Gastroesophageal sphincter (tissue), 4 donors: ENCODE measurements around the gene KIAA1217. TPM values are rescaled to one million over a fixed set of nuclear protein-coding genes. Genes with fewer than 3 reads are reported as not detected.

Experiments
- ATAC-seq: fragments of 150-250 bp; one replicate; pipeline ENCODE4 v1.9.1; 2016; ENCODE audit warnings: mild to moderate bottlenecking, moderate library complexity
- H3K27ac ChIP-seq, 4 donors: fragments of 200-600 bp; sonication (generic) in 3 of 4; 1 replicate in 3 of 4; 2 replicates in 1 of 4; pipeline ENCODE4 v1.5.1; 2016 to 2019
- H3K27me3 ChIP-seq: fragments of 200-600 bp; sonication (generic); one replicate; pipeline ENCODE4 v1.5.1; 2019
- H3K36me3 ChIP-seq, 2 donors: fragments of 200-600 bp; sonication (generic); one replicate each; pipeline ENCODE4 v1.5.1; 2019; ENCODE audit warnings: control low read depth in 1 of 2
- H3K4me1 ChIP-seq, 3 donors: fragments of 200-600 bp; sonication (generic); 1 replicate in 2 of 3; 2 replicates in 1 of 3; pipeline ENCODE4 v1.5.1; 2016 to 2019; ENCODE audit warnings: control low read depth in 2 of 3
- H3K4me3 ChIP-seq, 2 donors: fragments of 200-600 bp; sonication (generic); one replicate each; pipeline ENCODE4 v1.5.1; 2019; ENCODE audit warnings: mild to moderate bottlenecking in 1 of 2, moderate library complexity in 1 of 2
- H3K9me3 ChIP-seq, 3 donors: fragments of 200-600 bp; sonication (generic); one replicate each; pipeline ENCODE4 v1.5.1; 2017 to 2019; ENCODE audit warnings: control low read depth in 2 of 3
- CTCF ChIP-seq, 4 experiments: fragments of 200-600 bp in 2 of 4; fragments of 450-650 bp in 2 of 4; sonication (generic) in 1 of 4; IDR thresholded peaks; one replicate each; pipeline ENCODE4 v1.5.1; 2017 to 2019; ENCODE audit warnings: antibody characterized with exemption in 4 of 4, mild to moderate bottlenecking in 2 of 4, moderate library complexity in 2 of 4
- EP300 ChIP-seq: sonication (generic); formaldehyde crosslinking; IDR thresholded peaks from one replicate; pipeline ENCODE4 v1.6.1; 2017; ENCODE audit warnings: antibody characterized with exemption, mild to moderate bottlenecking
- POLR2A ChIP-seq, 2 donors: fragments of 450-650 bp; IDR thresholded peaks; one replicate each; pipeline ENCODE4 v1.6.1; 2017; ENCODE audit warnings: antibody characterized with exemption in 2 of 2, mild to moderate bottlenecking in 2 of 2, moderate library complexity in 1 of 2
- POLR2AphosphoS5 ChIP-seq: sonication (generic); formaldehyde crosslinking; IDR thresholded peaks from one replicate; pipeline ENCODE4 v1.6.1; 2017; ENCODE audit warnings: antibody characterized with exemption
- WGBS, 2 donors: methylation state at CpG; one replicate each; pipeline ENCODE4 v1.1.5; 2018; ENCODE audit warnings: low coverage in 1 of 2; 5-methylcytosine and 5-hydroxymethylcytosine counted together
- total RNA-seq, 4 donors: library from RNA; depleted of rRNA; stranded (reverse); fragments of >200 nt; gene quantifications; one replicate each; pipeline ENCODE4 v1.1.0, GENCODE V29; 2016

The KIAA1217 gene
- total RNA-seq, 4 donors from 2014 or later: 9.7 to 15.3 (median 12.7) TPM

- ATAC-seq: no peak
- 67 to 83% methylated on average over 1 of the region's 1 CpG for WGBS, 2 donors
Measured at GRCh38 chr10:24247841-24248240, 38.9 kb downstream of the KIAA1217 start.

GRCh38 chr10:24249829-24250415, 41.0 kb downstream of the KIAA1217 start:
- Histone ChIP-seq H3K27me3 (no peaks in the 10 kb centered on the region), H3K36me3 (no peaks in the 10 kb centered on the region), H3K4me3 (no peak overlapping the region), H3K27ac (no peak overlapping the region), H3K4me1 (no peaks in the 10 kb centered on the region), H3K9me3 (no peaks in the 10 kb centered on the region)
- 75% methylated on average over 7 of the region's 9 CpGs; no CpG with 5 or more reads in 1 of the 2 donors for WGBS, 2 donors
- TF ChIP-seq POLR2AphosphoS5 (no peak), POLR2A (IDR thresholded peaks at IDR 0.05) (no peak), CTCF (IDR thresholded peaks at IDR 0.05) (no peak), EP300 (no peak)
- no peak for ATAC-seq

More at GRCh38 chr10:24247841-24248240, 38.9 kb downstream of the KIAA1217 start:
- Histone ChIP-seq H3K27me3 (no peaks in the 10 kb centered on the region), H3K4me1 (no peaks in the 10 kb centered on the region), H3K27ac (no peak overlapping the region), H3K36me3 (no peaks in the 10 kb centered on the region), H3K9me3 (no peaks in the 10 kb centered on the region), H3K4me3 (no peak overlapping the region)
- TF ChIP-seq POLR2A (IDR thresholded peaks at IDR 0.05) (no peak), CTCF (IDR thresholded peaks at IDR 0.05) (no peak), POLR2AphosphoS5 (no peak), EP300 (no peak)

GRCh38 chr10:24251547-24251946, 42.6 kb downstream of the KIAA1217 start:
- no peak overlapping the region for H3K27ac ChIP-seq
- no peaks in the 10 kb centered on the region for H3K36me3 ChIP-seq
- H3K27me3 ChIP-seq: no peaks in the 10 kb centered on the region
- WGBS, 2 donors: 76 to 79% methylated on average over 2 of the region's 2 CpGs
- no peak for TF ChIP-seq POLR2AphosphoS5
- TF ChIP-seq EP300: no peak
- TF ChIP-seq CTCF (IDR thresholded peaks at IDR 0.05): no peak
- TF ChIP-seq POLR2A (IDR thresholded peaks at IDR 0.05): no peak
- no peaks in the 10 kb centered on the region for H3K9me3 ChIP-seq
- no peak for ATAC-seq
- no peak overlapping the region for H3K4me3 ChIP-seq
- H3K4me1 ChIP-seq: no peaks in the 10 kb centered on the region

GRCh38 chr10:24254180-24254579, 45.2 kb downstream of the KIAA1217 start:
- no peak overlapping the region for H3K4me3 ChIP-seq
- no peaks in the 10 kb centered on the region for H3K36me3 ChIP-seq
- no peaks in the 10 kb centered on the region for H3K9me3 ChIP-seq
- no peaks in the 10 kb centered on the region for H3K4me1 ChIP-seq
- ATAC-seq: no peak
- TF ChIP-seq CTCF (IDR thresholded peaks at IDR 0.05): no peak
- WGBS, 2 donors: 54 to 80% methylated on average over 2 to 3 of the region's 3 CpGs
- no peaks in the 10 kb centered on the region for H3K27me3 ChIP-seq
- H3K27ac ChIP-seq: no peak overlapping the region

- Histone ChIP-seq H3K27me3 (no peaks in the 10 kb centered on the region), H3K4me3 (no peak overlapping the region), H3K4me1 (peaks cover 0 to 7% (median 0%) of the 10 kb centered on the region in 3 donors), H3K36me3 (no peaks in the 10 kb centered on the region), H3K27ac (peak overlapping the region in 1 of 4 donors; percentile 22), H3K9me3 (no peaks in the 10 kb centered on the region)
- ATAC-seq: no peak
- TF ChIP-seq POLR2A (IDR thresholded peaks at IDR 0.05): no peak
- no peak for TF ChIP-seq CTCF (IDR thresholded peaks at IDR 0.05)
- no peak for TF ChIP-seq POLR2AphosphoS5
- 50 to 71% methylated on average over 2 to 6 of the region's 14 CpGs for WGBS, 2 donors
Measured at GRCh38 chr10:24255115-24255880, 46.4 kb downstream of the KIAA1217 start.
